Panc1 (cell line): Measurements from ENCODE around the gene SRMS. TPM values are rescaled to one million over a fixed set of nuclear protein-coding genes. Genes with fewer than 3 reads are reported as not detected.

Source experiments
- ATAC-seq: fragments of 200-7000 bp; cut with Tn5 transposase; 2 replicates; pipeline ENCODE4 v1.9.1; 2020; ENCODE audit warnings: mild to moderate bottlenecking, moderate library complexity
- BruUV-seq: library from RNA; stranded (reverse); fragments of 400-500 nt; replicated peaks from 2 replicates; lab custom pipeline; 2021; lab: Mats Ljungman, UMichigan
- CTCF ChIA-PET: fragments of 300-600 bp; sonication (Branson Sonifier 250); formaldehyde crosslinking; loops from one replicate; lab custom pipeline; 2022; ENCODE audit warnings: antibody characterized with exemption; lab: Charles Lee
- POLR2A ChIA-PET: fragments of 300-600 bp; sonication (Branson Sonifier 250); formaldehyde crosslinking; loops from one replicate; lab custom pipeline; 2022; ENCODE audit warnings: antibody characterized with exemption; lab: Charles Lee
- DNase-seq: peaks from one replicate; pipeline ENCODE4 v3.0.0-alpha.2; 2010; ENCODE audit warnings: low read depth, low spot score
- H3K27ac ChIP-seq: 2 replicates; pipeline ENCODE4 v1.5.1; 2011; ENCODE audit warnings: mild to moderate bottlenecking, low read length, inconsistent platforms
- H3K27me3 ChIP-seq: fragments of 200-500 bp; sonication (Bioruptor generic); 2 replicates; pipeline ENCODE4 v1.6.0; 2014; ENCODE audit warnings: low read length, inconsistent platforms; ENCODE audit not compliant: control insufficient read depth, insufficient read depth
- H3K36me3 ChIP-seq: fragments of 200-500 bp; sonication (Bioruptor generic); 2 replicates; pipeline ENCODE4 v1.5.1; 2014; ENCODE audit warnings: inconsistent platforms, mild to moderate bottlenecking, low read length, moderate library complexity; ENCODE audit not compliant: control insufficient read depth, insufficient read depth
- H3K4me1 ChIP-seq: 2 replicates; pipeline ENCODE4 v1.5.1; 2011; ENCODE audit warnings: inconsistent platforms, mild to moderate bottlenecking, low read length, moderate library complexity; ENCODE audit not compliant: control insufficient read depth, insufficient read depth
- H3K4me3 ChIP-seq, 2 experiments: 2 replicates each; pipeline ENCODE4 v1.5.1; 2011 to 2012; ENCODE audit warnings: low read depth in 2 of 2, low read length in 2 of 2, mild to moderate bottlenecking in 2 of 2, inconsistent platforms in 1 of 2, moderate library complexity in 1 of 2
- H3K9me3 ChIP-seq: fragments of 200-500 bp; sonication (Bioruptor generic); 2 replicates; pipeline ENCODE4 v1.5.1; 2014; ENCODE audit warnings: low read depth, mild to moderate bottlenecking, inconsistent platforms, low read length, moderate library complexity; ENCODE audit not compliant: control insufficient read depth, insufficient read depth
- CTCF ChIP-seq: fragments of 450-650 bp; IDR thresholded peaks from 2 replicates; pipeline ENCODE4 v1.5.1; 2017; ENCODE audit warnings: mild to moderate bottlenecking
- POLR2AphosphoS5 ChIP-seq: IDR thresholded peaks from 2 replicates; pipeline ENCODE4 v1.6.1; 2012; ENCODE audit warnings: mild to moderate bottlenecking, low read depth, low read length, moderate library complexity
- SIN3A ChIP-seq: IDR thresholded peaks from 2 replicates; pipeline ENCODE4 v1.6.1; 2012; ENCODE audit warnings: low read depth, mild to moderate bottlenecking, low read length, moderate library complexity, borderline replicate concordance; ENCODE audit not compliant: insufficient read depth
- TCF7L2 ChIP-seq: IDR thresholded peaks from 2 replicates; pipeline ENCODE4 v1.6.1; 2011; ENCODE audit warnings: mild to moderate bottlenecking, low read depth, low read length, inconsistent platforms
- in situ Hi-C: cut with HindIII; loops from 2 replicates; pipeline ENCODE4 v1.10.0; 2016; ENCODE audit warnings: low sequenced_read_pairs, low pct_unique_long_range_greater_than_20kb
- intact Hi-C: fragments of 100-400 bp; cut with micrococcal nuclease; formaldehyde crosslinking; loops from one replicate; pipeline ENCODE4 v1.10.0; 2022; ENCODE audit not compliant: unreplicated experiment
- total RNA-seq: library from RNA; stranded (reverse); gene quantifications from one replicate; pipeline ENCODE4 v1.2.1, GENCODE V29; 2021; ENCODE audit not compliant: unreplicated experiment
- TF ChIP-seq, protein P1 (sequence below), 2 experiments: IDR thresholded peaks; 2 replicates each; pipeline ENCODE4 v1.6.1; 2011 to 2012; ENCODE audit warnings: low read depth in 2 of 2, control low read depth in 1 of 2, low read length in 1 of 2, mild to moderate bottlenecking in 1 of 2, moderate library complexity in 1 of 2; ENCODE audit not compliant: insufficient read depth in 1 of 2

Gene SRMS
- total RNA-seq, 1 experiment from 2014 or later: not detected

DNA sequence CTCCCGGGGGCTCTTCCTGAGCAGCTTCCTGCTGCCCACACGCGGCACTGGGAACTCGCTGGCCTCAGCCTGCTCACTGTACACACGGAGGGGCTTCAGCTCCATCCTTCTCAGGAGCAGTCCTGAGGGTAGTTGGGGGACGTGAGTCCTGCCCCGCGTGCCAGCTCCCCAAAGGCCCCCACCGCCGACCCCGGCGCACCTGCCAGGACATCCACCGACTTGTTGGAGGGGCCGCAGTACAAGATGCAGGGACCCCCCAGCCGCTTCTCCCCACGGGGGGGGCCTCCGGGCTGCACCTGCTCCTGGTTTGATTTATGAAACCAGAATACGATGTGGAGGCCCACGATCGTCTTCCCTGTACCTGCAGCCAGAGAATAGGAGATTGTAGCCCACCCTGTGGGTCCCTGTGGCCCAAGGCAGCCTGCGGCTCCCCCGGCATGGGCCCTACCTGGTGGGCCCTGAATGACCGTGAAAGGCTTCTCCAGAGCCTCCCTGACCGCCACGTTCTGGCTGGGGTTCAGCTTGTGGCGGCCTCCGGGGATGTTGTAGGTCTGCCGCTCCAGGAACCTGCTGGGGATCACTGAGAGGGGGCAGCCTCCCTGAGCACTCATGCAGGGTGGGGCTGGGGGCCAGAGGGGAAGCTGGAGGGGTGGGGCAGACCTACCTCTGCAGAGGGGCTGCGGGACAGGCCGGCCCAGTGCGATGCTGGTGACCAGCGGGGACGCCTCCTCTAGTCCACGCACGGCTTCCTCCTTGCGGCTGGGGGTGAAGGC lies 14.3 kb upstream of the SRMS start:
- Histone ChIP-seq H3K27ac (no peak overlapping the region), H3K4me3 (no peak overlapping the region), H3K9me3 (no peaks in the 10 kb centered on the region), H3K27me3 (no peaks in the 10 kb centered on the region), H3K4me1 (no peaks in the 10 kb centered on the region), H3K36me3 (no peaks in the 10 kb centered on the region)
- intact Hi-C loops (no loop called here), in situ Hi-C loops (no loop called here)
- DNase-seq (no peak), ATAC-seq (no peak)
- TF ChIP-seq CTCF (no peak), TCF7L2 (no peak), SIN3A (no peak), POLR2AphosphoS5 (no peak)
- TF ChIP-seq, protein P1, sequence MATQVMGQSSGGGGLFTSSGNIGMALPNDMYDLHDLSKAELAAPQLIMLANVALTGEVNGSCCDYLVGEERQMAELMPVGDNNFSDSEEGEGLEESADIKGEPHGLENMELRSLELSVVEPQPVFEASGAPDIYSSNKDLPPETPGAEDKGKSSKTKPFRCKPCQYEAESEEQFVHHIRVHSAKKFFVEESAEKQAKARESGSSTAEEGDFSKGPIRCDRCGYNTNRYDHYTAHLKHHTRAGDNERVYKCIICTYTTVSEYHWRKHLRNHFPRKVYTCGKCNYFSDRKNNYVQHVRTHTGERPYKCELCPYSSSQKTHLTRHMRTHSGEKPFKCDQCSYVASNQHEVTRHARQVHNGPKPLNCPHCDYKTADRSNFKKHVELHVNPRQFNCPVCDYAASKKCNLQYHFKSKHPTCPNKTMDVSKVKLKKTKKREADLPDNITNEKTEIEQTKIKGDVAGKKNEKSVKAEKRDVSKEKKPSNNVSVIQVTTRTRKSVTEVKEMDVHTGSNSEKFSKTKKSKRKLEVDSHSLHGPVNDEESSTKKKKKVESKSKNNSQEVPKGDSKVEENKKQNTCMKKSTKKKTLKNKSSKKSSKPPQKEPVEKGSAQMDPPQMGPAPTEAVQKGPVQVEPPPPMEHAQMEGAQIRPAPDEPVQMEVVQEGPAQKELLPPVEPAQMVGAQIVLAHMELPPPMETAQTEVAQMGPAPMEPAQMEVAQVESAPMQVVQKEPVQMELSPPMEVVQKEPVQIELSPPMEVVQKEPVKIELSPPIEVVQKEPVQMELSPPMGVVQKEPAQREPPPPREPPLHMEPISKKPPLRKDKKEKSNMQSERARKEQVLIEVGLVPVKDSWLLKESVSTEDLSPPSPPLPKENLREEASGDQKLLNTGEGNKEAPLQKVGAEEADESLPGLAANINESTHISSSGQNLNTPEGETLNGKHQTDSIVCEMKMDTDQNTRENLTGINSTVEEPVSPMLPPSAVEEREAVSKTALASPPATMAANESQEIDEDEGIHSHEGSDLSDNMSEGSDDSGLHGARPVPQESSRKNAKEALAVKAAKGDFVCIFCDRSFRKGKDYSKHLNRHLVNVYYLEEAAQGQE (IDR thresholded peaks at IDR 0.05; ENCODE audit: insufficient read depth in 1 of 2, low read depth in 2 of 2, low read length in 1 of 2): no peak
- ChIA-PET POLR2A (no interaction called here), CTCF (no interaction called here)
- BruUV-seq: no TSS peak

DNA sequence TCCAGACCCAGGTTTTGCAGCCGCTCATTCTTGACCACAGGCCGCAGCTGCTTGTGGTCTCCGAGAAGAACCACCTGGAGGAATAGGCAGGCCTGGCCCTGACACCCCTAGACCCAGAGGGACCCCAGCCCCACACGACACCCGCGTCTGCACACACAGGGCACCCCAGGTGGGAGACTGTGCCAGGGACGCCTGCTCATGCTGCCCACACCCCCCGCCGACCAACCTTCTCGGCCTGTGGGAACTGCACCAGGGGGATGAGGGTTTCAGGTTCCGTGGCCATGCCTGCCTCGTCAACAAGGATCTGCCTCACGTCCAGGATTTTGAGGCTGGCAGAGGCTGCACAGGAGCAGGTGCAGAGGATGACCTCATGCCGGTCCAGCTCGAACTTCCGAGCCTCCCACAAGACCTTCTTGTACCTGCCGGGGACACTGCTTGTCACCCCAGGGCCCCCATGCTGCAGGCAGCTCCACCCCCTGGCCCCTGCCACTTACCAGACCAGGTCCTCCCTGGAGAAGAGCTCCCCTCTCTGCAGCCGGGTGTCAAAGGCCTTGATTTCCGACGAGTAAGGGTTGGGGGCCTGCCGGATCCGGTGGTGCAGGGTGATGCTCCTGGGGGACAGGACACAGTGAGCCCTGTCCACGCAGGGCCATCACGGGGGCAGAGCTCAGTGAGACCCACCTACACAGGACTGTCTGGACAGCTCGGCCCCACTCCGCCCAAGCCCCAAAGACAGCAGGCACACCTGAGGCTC lies 13.5 kb upstream of the SRMS start:
- H3K9me3 ChIP-seq: no peaks in the 10 kb centered on the region
- ChIA-PET POLR2A (interaction anchor here (0.6 kb wide), 2 partner anchors 9 to 44 kb away, joined by 7 to 9 read pairs; no protein-coding TSS in a partner anchor), CTCF (no interaction called here)
- H3K27ac ChIP-seq: no peak overlapping the region
- H3K4me1 ChIP-seq: no peaks in the 10 kb centered on the region
- DNase-seq: no peak
- in situ Hi-C loops (no loop called here), intact Hi-C loops (no loop called here)
- no peak overlapping the region for H3K4me3 ChIP-seq
- BruUV-seq: no TSS peak
- no peaks in the 10 kb centered on the region for H3K27me3 ChIP-seq
- ATAC-seq: no peak
- TF ChIP-seq SIN3A (no peak), TCF7L2 (no peak), POLR2AphosphoS5 (no peak), CTCF (no peak)
- TF ChIP-seq, protein P1 (IDR thresholded peaks at IDR 0.05; ENCODE audit: insufficient read depth in 1 of 2, low read depth in 2 of 2, low read length in 1 of 2): no peak
- H3K36me3 ChIP-seq: no peaks in the 10 kb centered on the region
